Upper lobe of left lung (tissue), 4 donors: ENCODE measurements around the gene AOC1.

Experiments used
- CTCF ChIP-seq, 6 experiments: fragments of 450-650 bp in 4 of 6; fragments of 200-600 bp in 2 of 6; sonication (generic) in 2 of 6; IDR thresholded peaks; one replicate each; pipeline ENCODE4 v1.5.1; 2016 to 2019; ENCODE audit warnings: antibody characterized with exemption in 6 of 6
- EP300 ChIP-seq, 4 donors: sonication (generic); formaldehyde crosslinking; IDR thresholded peaks; one replicate each; pipeline ENCODE4 v1.5.1; 2017; ENCODE audit warnings: antibody characterized with exemption in 4 of 4, control low read depth in 2 of 4
- POLR2A ChIP-seq, 4 donors: fragments of 450-650 bp; IDR thresholded peaks; one replicate each; pipeline ENCODE4 v1.5.1; 2016 to 2017; ENCODE audit warnings: antibody characterized with exemption in 4 of 4, mild to moderate bottlenecking in 2 of 4
- POLR2AphosphoS5 ChIP-seq, 2 donors: sonication (generic); formaldehyde crosslinking; IDR thresholded peaks; one replicate each; pipeline ENCODE4 v1.5.1; 2017; ENCODE audit warnings: antibody characterized with exemption in 2 of 2

- TF ChIP-seq CTCF (IDR thresholded peaks at IDR 0.05) (no peak), POLR2A (IDR thresholded peaks at IDR 0.05) (no peak), POLR2AphosphoS5 (IDR thresholded peaks at IDR 0.05) (no peak), EP300 (IDR thresholded peaks at IDR 0.05) (no peak)
Measured at GRCh38 chr7:150895809-150896208, 43.5 kb downstream of the AOC1 start.
